Epidermal melanocyte (primary cell): ENCODE results near the gene CYB5D1.
A peak's percentile ranks its signal among the peaks of the same experiment; 100 is the strongest.

Experiments
- DNase-seq: peaks from one replicate; pipeline ENCODE4 v3.0.0; 2011; ENCODE audit warnings: low spot score; ENCODE audit not compliant: insufficient read length

CYB5D1 gene

GRCh38 chr17:7885367-7886226, 27.8 kb downstream of the CYB5D1 start:
- DNase-seq, result peak; percentile 56

- no peak for DNase-seq
Measured at GRCh38 chr17:7886227-7887037, 28.6 kb downstream of the CYB5D1 start.

GRCh38 chr17:7887038-7887481, 29.3 kb downstream of the CYB5D1 start:
- DNase-seq, result no peak

GRCh38 chr17:7887482-7888183, 29.8 kb downstream of the CYB5D1 start:
- peak; percentile 97 for DNase-seq

GRCh38 chr17:7888184-7888920, 30.5 kb downstream of the CYB5D1 start, which contains the start of gene CHD3:
Gene CHD3, plus strand, starts transcription at chr17:7888789. Its CDS starts 212 bp downstream, at chr17:7889001.
- DNase-seq, result no peak

GRCh38 chr17:7889166-7889955, 31.6 kb downstream of the CYB5D1 start:
- peak; percentile 97 for DNase-seq

- no peak for DNase-seq
Measured at GRCh38 chr17:7893187-7893880, 35.5 kb downstream of the CYB5D1 start.

- no peak for DNase-seq
Measured at GRCh38 chr17:7894226-7894625, 36.4 kb downstream of the CYB5D1 start.

GRCh38 chr17:7894866-7895265, 37.1 kb downstream of the CYB5D1 start:
- DNase-seq, result no peak

- no peak for DNase-seq
Measured at GRCh38 chr17:7897090-7897489, 39.3 kb downstream of the CYB5D1 start.

- DNase-seq, result no peak
Measured at GRCh38 chr17:7897773-7898172, 40.0 kb downstream of the CYB5D1 start.

GRCh38 chr17:7903154-7904103, 45.6 kb downstream of the CYB5D1 start:
- peak; percentile 3 for DNase-seq

- no peak for DNase-seq
Measured at GRCh38 chr17:7909089-7909488, 51.3 kb downstream of the CYB5D1 start.

GRCh38 chr17:7910281-7910680, 52.5 kb downstream of the CYB5D1 start:
- no peak for DNase-seq

GRCh38 chr17:7910711-7911110, 52.9 kb downstream of the CYB5D1 start:
- no peak for DNase-seq

- no peak for DNase-seq
Measured at GRCh38 chr17:7911116-7911515, 53.3 kb downstream of the CYB5D1 start.
